ENCODE results near the gene CLDN15.

- no peak for TF ChIP-seq CTCF (conservative IDR thresholded peaks at IDR 0.05; ENCODE audit: low read depth, low read length)
- TF ChIP-seq EZH2 (IDR thresholded peaks at IDR 0.05; ENCODE audit: borderline replicate concordance, low read depth, low read length, poor library complexity, severe bottlenecking), result no peak
Observed at GRCh38 chr7:101235522-101235921, 2.1 kb downstream of the CLDN15 start.

All from A673 (cell line).